WTC11 (cell line): ENCODE results near the gene TUBGCP3.

Experiments
- ATF6 ChIP-seq: sonication (generic); formaldehyde crosslinking; IDR thresholded peaks from 2 replicates; pipeline ENCODE4 v1.8.1; 2023; ENCODE audit warnings: mild to moderate bottlenecking, missing genetic modification reagents
- CTCF ChIP-seq: fragments of 200-600 bp; IDR thresholded peaks from 2 replicates; pipeline ENCODE4 v1.8.0; 2022; ENCODE audit warnings: antibody characterized with exemption
- MYBL2 ChIP-seq: sonication (generic); formaldehyde crosslinking; IDR thresholded peaks from 2 replicates; pipeline ENCODE4 v1.8.1; 2023; ENCODE audit warnings: mild to moderate bottlenecking, moderate library complexity, missing genetic modification reagents
- TF ChIP-seq, protein P1 (sequence below): sonication (generic); formaldehyde crosslinking; conservative IDR thresholded peaks from 2 replicates; pipeline ENCODE4 v1.8.1; 2022; ENCODE audit warnings: mild to moderate bottlenecking, missing genetic modification reagents
- TF ChIP-seq, protein P2 (sequence below): sonication (generic); formaldehyde crosslinking; IDR thresholded peaks from 2 replicates; pipeline ENCODE4 v1.8.1; 2023; ENCODE audit warnings: mild to moderate bottlenecking, missing genetic modification reagents, borderline replicate concordance
- TF ChIP-seq, protein P3 (sequence below): sonication (generic); formaldehyde crosslinking; IDR thresholded peaks from 2 replicates; pipeline ENCODE4 v1.8.0; 2022; ENCODE audit warnings: mild to moderate bottlenecking, missing genetic modification reagents
- TF ChIP-seq, protein P4 (sequence below): sonication (generic); formaldehyde crosslinking; IDR thresholded peaks from 2 replicates; pipeline ENCODE4 v1.8.1; 2023; ENCODE audit warnings: mild to moderate bottlenecking, missing genetic modification reagents

GRCh38 chr13:112586334-112586960 lies 1.5 kb downstream of the TUBGCP3 start:
- TF ChIP-seq, protein P1, sequence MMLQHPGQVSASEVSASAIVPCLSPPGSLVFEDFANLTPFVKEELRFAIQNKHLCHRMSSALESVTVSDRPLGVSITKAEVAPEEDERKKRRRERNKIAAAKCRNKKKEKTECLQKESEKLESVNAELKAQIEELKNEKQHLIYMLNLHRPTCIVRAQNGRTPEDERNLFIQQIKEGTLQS (CRISPR knock-in tag) = no peak
- TF ChIP-seq CTCF = no peak
- no peak for TF ChIP-seq MYBL2 (CRISPR knock-in tag)
- TF ChIP-seq, protein P2, sequence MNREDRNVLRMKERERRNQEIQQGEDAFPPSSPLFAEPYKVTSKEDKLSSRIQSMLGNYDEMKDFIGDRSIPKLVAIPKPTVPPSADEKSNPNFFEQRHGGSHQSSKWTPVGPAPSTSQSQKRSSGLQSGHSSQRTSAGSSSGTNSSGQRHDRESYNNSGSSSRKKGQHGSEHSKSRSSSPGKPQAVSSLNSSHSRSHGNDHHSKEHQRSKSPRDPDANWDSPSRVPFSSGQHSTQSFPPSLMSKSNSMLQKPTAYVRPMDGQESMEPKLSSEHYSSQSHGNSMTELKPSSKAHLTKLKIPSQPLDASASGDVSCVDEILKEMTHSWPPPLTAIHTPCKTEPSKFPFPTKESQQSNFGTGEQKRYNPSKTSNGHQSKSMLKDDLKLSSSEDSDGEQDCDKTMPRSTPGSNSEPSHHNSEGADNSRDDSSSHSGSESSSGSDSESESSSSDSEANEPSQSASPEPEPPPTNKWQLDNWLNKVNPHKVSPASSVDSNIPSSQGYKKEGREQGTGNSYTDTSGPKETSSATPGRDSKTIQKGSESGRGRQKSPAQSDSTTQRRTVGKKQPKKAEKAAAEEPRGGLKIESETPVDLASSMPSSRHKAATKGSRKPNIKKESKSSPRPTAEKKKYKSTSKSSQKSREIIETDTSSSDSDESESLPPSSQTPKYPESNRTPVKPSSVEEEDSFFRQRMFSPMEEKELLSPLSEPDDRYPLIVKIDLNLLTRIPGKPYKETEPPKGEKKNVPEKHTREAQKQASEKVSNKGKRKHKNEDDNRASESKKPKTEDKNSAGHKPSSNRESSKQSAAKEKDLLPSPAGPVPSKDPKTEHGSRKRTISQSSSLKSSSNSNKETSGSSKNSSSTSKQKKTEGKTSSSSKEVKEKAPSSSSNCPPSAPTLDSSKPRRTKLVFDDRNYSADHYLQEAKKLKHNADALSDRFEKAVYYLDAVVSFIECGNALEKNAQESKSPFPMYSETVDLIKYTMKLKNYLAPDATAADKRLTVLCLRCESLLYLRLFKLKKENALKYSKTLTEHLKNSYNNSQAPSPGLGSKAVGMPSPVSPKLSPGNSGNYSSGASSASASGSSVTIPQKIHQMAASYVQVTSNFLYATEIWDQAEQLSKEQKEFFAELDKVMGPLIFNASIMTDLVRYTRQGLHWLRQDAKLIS = no peak
- TF ChIP-seq, protein P3, sequence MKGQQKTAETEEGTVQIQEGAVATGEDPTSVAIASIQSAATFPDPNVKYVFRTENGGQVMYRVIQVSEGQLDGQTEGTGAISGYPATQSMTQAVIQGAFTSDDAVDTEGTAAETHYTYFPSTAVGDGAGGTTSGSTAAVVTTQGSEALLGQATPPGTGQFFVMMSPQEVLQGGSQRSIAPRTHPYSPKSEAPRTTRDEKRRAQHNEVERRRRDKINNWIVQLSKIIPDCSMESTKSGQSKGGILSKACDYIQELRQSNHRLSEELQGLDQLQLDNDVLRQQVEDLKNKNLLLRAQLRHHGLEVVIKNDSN (CRISPR knock-in tag) = no peak
- no peak for TF ChIP-seq ATF6 (CRISPR knock-in tag)
- TF ChIP-seq, protein P4, sequence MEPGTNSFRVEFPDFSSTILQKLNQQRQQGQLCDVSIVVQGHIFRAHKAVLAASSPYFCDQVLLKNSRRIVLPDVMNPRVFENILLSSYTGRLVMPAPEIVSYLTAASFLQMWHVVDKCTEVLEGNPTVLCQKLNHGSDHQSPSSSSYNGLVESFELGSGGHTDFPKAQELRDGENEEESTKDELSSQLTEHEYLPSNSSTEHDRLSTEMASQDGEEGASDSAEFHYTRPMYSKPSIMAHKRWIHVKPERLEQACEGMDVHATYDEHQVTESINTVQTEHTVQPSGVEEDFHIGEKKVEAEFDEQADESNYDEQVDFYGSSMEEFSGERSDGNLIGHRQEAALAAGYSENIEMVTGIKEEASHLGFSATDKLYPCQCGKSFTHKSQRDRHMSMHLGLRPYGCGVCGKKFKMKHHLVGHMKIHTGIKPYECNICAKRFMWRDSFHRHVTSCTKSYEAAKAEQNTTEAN (CRISPR knock-in tag) = no peak
